Heart right ventricle (tissue), 16 donors: ENCODE results near the gene ATF7. TPM values are rescaled to one million over a fixed set of nuclear protein-coding genes. Genes with fewer than 3 reads are reported as not detected.
A peak's percentile ranks its signal among the peaks of the same experiment; 100 is the strongest.

ENCODE experiments used
- ATAC-seq, 8 donors: fragments of 200-7000 bp; cut with Tn5 transposase; one replicate each; pipeline ENCODE4 v1.9.1; 2020; ENCODE audit warnings: mild to moderate bottlenecking in 8 of 8, moderate library complexity in 8 of 8, moderate number of reproducible peaks in 1 of 8
- DNase-seq, 2 donors: peaks; one replicate each; pipeline ENCODE4 v3.0.0-alpha.2; 2020
- H3K27ac ChIP-seq, 10 donors: fragments of 200-600 bp; sonication (generic) in 2 of 10; one replicate each; pipeline versions ENCODE4 v1.5.0 to v1.8.0; 2020 to 2022; ENCODE audit warnings: mild to moderate bottlenecking in 3 of 10
- H3K27me3 ChIP-seq, 7 donors: fragments of 200-600 bp; one replicate each; pipeline ENCODE4 v1.8.0; 2021 to 2022; ENCODE audit warnings: mild to moderate bottlenecking in 2 of 7
- H3K36me3 ChIP-seq, 9 donors: fragments of 200-600 bp; sonication (generic) in 1 of 9; one replicate each; pipeline versions ENCODE4 v1.5.0 to v1.8.0; 2020 to 2022; ENCODE audit warnings: mild to moderate bottlenecking in 2 of 9
- H3K4me1 ChIP-seq, 9 donors: fragments of 200-600 bp; sonication (generic) in 1 of 9; one replicate each; pipeline versions ENCODE4 v1.5.0 to v1.8.0; 2020 to 2022; ENCODE audit warnings: mild to moderate bottlenecking in 4 of 9
- H3K4me3 ChIP-seq, 10 donors: fragments of 200-600 bp; sonication (generic) in 2 of 10; one replicate each; pipeline versions ENCODE4 v1.5.0 to v1.8.0; 2020 to 2022; ENCODE audit warnings: mild to moderate bottlenecking in 7 of 10, moderate library complexity in 2 of 10
- H3K9me3 ChIP-seq, 11 donors: fragments of 200-600 bp in 10 of 11; sonication (generic) in 2 of 11; one replicate each; pipeline versions ENCODE4 v1.5.0 to v1.8.0; 2013 to 2022; ENCODE audit warnings: mild to moderate bottlenecking in 2 of 11, control low read depth in 1 of 11, moderate library complexity in 1 of 11
- CTCF ChIP-seq, 9 donors: fragments of 200-600 bp; sonication (generic) in 2 of 9; IDR thresholded peaks; one replicate each; pipeline versions ENCODE4 v1.5.0 to v1.8.0; 2021 to 2022; ENCODE audit warnings: antibody characterized with exemption in 9 of 9, mild to moderate bottlenecking in 5 of 9, moderate library complexity in 1 of 9
- WGBS, 2 donors: extraction: QIAGEN DNeasy Blood & Tissue Kit; methylation state at CpG; one replicate each; pipeline ENCODE4 v1.1.7; 2013; ENCODE audit warnings: inconsistent platforms in 1 of 2; 5-methylcytosine and 5-hydroxymethylcytosine counted together
- intact Hi-C, 10 donors: fragments of 100-400 bp; cut with DNase I; formaldehyde crosslinking; loops; one replicate each; pipeline versions ENCODE4 v1.11.1 to v1.14.2; 2022
- polyA plus RNA-seq, 2 donors: library from polyadenylated mRNA; stranded (reverse); fragments of 200-250 nt; gene quantifications; one replicate each; pipeline ENCODE4 v1.2.3, GENCODE V29; 2013
- total RNA-seq, 10 donors: library from RNA; stranded (reverse); fragmentation: NEBNext Ultra II Directional in 3 of 10; extraction: Animal tissue kit (Norgen Biotek cat#: 25700) in 3 of 10; gene quantifications; one replicate each; pipeline versions ENCODE4 v1.2.1 to v1.2.4, GENCODE V29; 2021 to 2023
- donor health status: Arrhythmogenic right ventricular cardiomyopathy.
- donor health status: ischemic (EF 13 %, LVEDD 7.1; RV severe dilation, severe dysfunction).
- donor health status: healthy with polysubstance abuse.
- donor health status: DM: no; HTN: yes; CAD: no.
- donor health status: DM: no; HTN: no; CAD: no.
- donor health status: ischemic (EF 25% LVEDD 6.9; RV normal size, moderate dysfunction).
- donor health status: ischemic (EF 25% LVEDD 5.7; RV mildly dilated, moderate dysfunction).
- donor health status: healthy.
- donor health status: DM: yes; HTN: yes; CAD: no.
- donor health status: Ischemic cardiomyopathy.
- donor health status: ischemic (EF 35%, LVEDD 5.7; RV mildly dilated, moderate dysfunction).
- donor health status: nonischemic (EF 11% LVEDD 7.7; RV severe dilation, severe dysfunction).
- donor health status: DM: yes; HTN: yes; CAD: no.
- donor health status: PGD.
- donor health status: ischemic (EF 29% LVEDD 5.4; RV normal size, mild dysfunction).
- donor health status: nonischemic (EF 23%, LVEDD 6.1; RV moderate dilation, normal function).

The ATF7 gene
- total and polyA plus RNA-seq, 12 donors = 12.6 to 47.8 (median 33.7) TPM

GRCh38 chr12:53603804-53604203 lies 22.4 kb downstream of the ATF7 start:
- H3K4me1 ChIP-seq = peaks cover 4 to 64% (median 38%) of the 10 kb centered on the region in 9 donors
- H3K4me3 ChIP-seq = no peak overlapping the region
- DNase-seq (no peak), ATAC-seq (no peak)
- TF ChIP-seq CTCF (IDR thresholded peaks at IDR 0.05) = no peak
- H3K36me3 ChIP-seq = peaks cover 0 to 30% (median 6%) of the 10 kb centered on the region in 9 donors
- H3K27me3 ChIP-seq = no peaks in the 10 kb centered on the region
- no peaks in the 10 kb centered on the region for H3K9me3 ChIP-seq
- intact Hi-C loops = no loop called here
- peak overlapping the region in 4 of 10 donors; percentile 17 to 48 (median 34) for H3K27ac ChIP-seq

GRCh38 chr12:53603196-53603595 lies 23.0 kb downstream of the ATF7 start:
- Histone ChIP-seq H3K36me3 (peaks cover 0 to 32% (median 0%) of the 10 kb centered on the region in 9 donors), H3K4me3 (no peak overlapping the region), H3K9me3 (no peaks in the 10 kb centered on the region), H3K4me1 (peaks cover 4 to 67% (median 41%) of the 10 kb centered on the region in 9 donors), H3K27me3 (no peaks in the 10 kb centered on the region), H3K27ac (peak overlapping the region in 3 of 10 donors; percentile 7 to 48 (median 46))
- ATAC-seq = no peak
- no peak for DNase-seq
- intact Hi-C loops = no loop called here
- no peak for TF ChIP-seq CTCF (IDR thresholded peaks at IDR 0.05)

GRCh38 chr12:53602176-53602864 lies 23.9 kb downstream of the ATF7 start:
- intact Hi-C loops = no loop called here
- no peak for TF ChIP-seq CTCF (IDR thresholded peaks at IDR 0.05)
- peaks cover 0 to 31% (median 0%) of the 10 kb centered on the region in 9 donors for H3K36me3 ChIP-seq
- H3K9me3 ChIP-seq = no peaks in the 10 kb centered on the region
- peak overlapping the region in 4 of 10 donors; percentile 16 to 33 (median 28) for H3K4me3 ChIP-seq
- H3K4me1 ChIP-seq = peaks cover 7 to 76% (median 50%) of the 10 kb centered on the region in 9 donors
- DNase-seq (no peak), ATAC-seq (no peak)
- H3K27ac ChIP-seq = peak overlapping the region in 3 of 10 donors; percentile 46 to 49 (median 48)
- 66 to 76% methylated on average over 10 of the region's 10 CpGs for WGBS, 2 donors
- no peaks in the 10 kb centered on the region for H3K27me3 ChIP-seq

- Histone ChIP-seq H3K4me1 (peaks cover 9 to 86% (median 59%) of the 10 kb centered on the region in 9 donors), H3K27ac (peak overlapping the region in 8 of 10 donors; percentile 21 to 70 (median 45)), H3K36me3 (peaks cover 0 to 31% (median 0%) of the 10 kb centered on the region in 9 donors), H3K9me3 (no peaks in the 10 kb centered on the region), H3K27me3 (no peaks in the 10 kb centered on the region), H3K4me3 (peak overlapping the region in 5 of 10 donors; percentile 3 to 33 (median 27))
- 44 to 55% methylated on average over 12 of the region's 12 CpGs for whole genome bisulfite sequencing, 2 donors
- DNase-seq (no peak), ATAC-seq (peak in 4 of 8 donors; percentile 18 to 50 (median 27))
- intact Hi-C loops = no loop called here
- no peak for TF ChIP-seq CTCF (IDR thresholded peaks at IDR 0.05)
Measured at GRCh38 chr12:53601296-53601847, 24.8 kb downstream of the ATF7 start.
